Nephron (organoid): ENCODE data around the gene ADARB2.
"Not testable (repeated sequence)": the region's sequence is repeated elsewhere in the genome, so short reads cannot be mapped to it uniquely, and the experiment has no call there.

Experiments
- H3K27ac Mint-ChIP-seq, 3 experiments: 2 replicates each; pipeline ENCODE4 v1.8.0; 2020; ENCODE audit warnings: mixed read lengths in 3 of 3, mild to moderate bottlenecking in 2 of 3, moderate library complexity in 1 of 3
- H3K27me3 Mint-ChIP-seq: 2 replicates; pipeline ENCODE4 v1.8.0; 2021; ENCODE audit warnings: low read depth, mild to moderate bottlenecking, moderate library complexity, mixed read lengths
- H3K36me3 Mint-ChIP-seq: 2 replicates; pipeline ENCODE4 v1.8.0; 2020; ENCODE audit warnings: low read depth, mixed read lengths
- H3K4me1 Mint-ChIP-seq: 2 replicates; pipeline ENCODE4 v1.8.0; 2020; ENCODE audit warnings: mixed read lengths
- H3K4me3 Mint-ChIP-seq, 3 experiments: 2 replicates each; pipeline ENCODE4 v1.8.0; 2020; ENCODE audit warnings: mild to moderate bottlenecking in 3 of 3, mixed read lengths in 3 of 3, moderate library complexity in 2 of 3
- H3K9me3 Mint-ChIP-seq: 2 replicates; pipeline ENCODE4 v1.8.0; 2020; ENCODE audit warnings: mixed read lengths
- TF ChIP-seq, protein P1 (sequence below), 3 experiments: fragments of 200-600 bp; sonication (generic); IDR thresholded peaks; one replicate each; pipeline ENCODE4 v1.5.0; 2021; ENCODE audit warnings: antibody characterized with exemption in 3 of 3; ENCODE audit not compliant: unreplicated experiment in 3 of 3

The ADARB2 gene

DNA sequence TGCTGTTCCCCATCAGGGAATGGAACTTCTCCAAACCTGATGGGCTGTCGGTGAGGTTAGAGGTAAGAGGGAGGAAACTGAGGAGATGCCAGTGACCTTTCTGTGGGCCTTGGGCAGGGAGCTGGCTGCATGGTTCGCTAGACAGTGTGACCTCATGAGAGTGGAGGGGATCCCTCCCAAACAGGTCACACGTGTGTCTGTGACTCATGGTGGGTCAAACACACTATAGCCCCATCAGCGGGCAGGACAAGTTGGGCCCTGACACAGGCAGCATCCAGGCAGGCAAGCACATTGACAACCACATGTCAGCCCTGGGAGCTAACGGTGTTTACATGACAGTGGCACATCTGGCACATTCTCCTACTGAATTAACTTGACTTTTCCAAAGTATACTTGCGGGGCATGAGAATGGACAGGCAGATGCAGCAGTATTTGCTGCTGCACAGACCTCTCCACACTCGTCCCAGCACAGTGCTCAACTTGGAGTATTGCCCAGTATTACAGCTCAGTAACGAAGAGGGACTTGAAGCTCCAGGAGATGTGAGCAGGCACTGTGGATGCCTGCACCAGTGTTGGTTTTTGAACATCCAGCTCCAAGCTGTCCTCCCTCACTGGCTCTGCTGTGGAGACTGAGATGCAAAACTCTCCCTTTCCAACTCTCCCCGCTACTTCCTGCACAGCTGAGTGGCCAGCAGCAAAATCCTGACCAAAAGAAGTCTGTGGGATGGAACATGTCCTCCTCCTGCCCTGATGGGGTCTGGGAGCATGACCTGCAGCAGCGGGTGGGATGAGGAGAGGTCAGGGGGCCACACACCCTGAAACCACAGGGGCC, 481.5 kb downstream of the ADARB2 start:
- Mint-ChIP-seq H3K36me3 (no peaks in the 10 kb centered on the region), H3K27ac (no peak overlapping the region), H3K4me3 (no peak overlapping the region), H3K27me3 (peaks cover 4% of the 10 kb centered on the region), H3K9me3 (peaks cover 8% of the 10 kb centered on the region), H3K4me1 (no peaks in the 10 kb centered on the region)
- TF ChIP-seq, protein P1, sequence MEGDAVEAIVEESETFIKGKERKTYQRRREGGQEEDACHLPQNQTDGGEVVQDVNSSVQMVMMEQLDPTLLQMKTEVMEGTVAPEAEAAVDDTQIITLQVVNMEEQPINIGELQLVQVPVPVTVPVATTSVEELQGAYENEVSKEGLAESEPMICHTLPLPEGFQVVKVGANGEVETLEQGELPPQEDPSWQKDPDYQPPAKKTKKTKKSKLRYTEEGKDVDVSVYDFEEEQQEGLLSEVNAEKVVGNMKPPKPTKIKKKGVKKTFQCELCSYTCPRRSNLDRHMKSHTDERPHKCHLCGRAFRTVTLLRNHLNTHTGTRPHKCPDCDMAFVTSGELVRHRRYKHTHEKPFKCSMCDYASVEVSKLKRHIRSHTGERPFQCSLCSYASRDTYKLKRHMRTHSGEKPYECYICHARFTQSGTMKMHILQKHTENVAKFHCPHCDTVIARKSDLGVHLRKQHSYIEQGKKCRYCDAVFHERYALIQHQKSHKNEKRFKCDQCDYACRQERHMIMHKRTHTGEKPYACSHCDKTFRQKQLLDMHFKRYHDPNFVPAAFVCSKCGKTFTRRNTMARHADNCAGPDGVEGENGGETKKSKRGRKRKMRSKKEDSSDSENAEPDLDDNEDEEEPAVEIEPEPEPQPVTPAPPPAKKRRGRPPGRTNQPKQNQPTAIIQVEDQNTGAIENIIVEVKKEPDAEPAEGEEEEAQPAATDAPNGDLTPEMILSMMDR (IDR thresholded peaks at IDR 0.05; ENCODE audit: unreplicated experiment in 3 of 3): no peak

DNA sequence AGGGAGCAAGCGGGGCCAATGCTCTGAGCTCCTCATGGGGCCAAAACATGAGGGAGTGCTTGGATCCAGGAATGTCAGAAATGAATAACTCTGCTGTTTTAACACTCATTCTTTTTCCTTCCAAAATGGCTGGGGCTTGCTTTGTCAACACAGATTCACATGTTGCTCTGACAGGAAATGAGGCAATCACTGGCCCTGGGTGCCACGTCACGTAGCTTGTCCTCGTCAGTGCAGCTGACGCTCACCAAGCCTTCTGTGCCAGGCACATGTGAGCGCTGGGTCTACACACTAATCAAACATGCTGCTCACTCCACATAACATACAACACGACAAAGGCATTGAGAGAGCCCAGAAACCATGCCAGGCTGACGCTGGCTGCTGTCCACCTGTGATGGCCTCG, 482.2 kb downstream of the ADARB2 start:
- peaks cover 4% of the 10 kb centered on the region for H3K27me3 Mint-ChIP-seq
- H3K36me3 Mint-ChIP-seq: no peaks in the 10 kb centered on the region
- H3K4me3 Mint-ChIP-seq: no peak overlapping the region
- TF ChIP-seq, protein P1 (IDR thresholded peaks at IDR 0.05; ENCODE audit: unreplicated experiment in 3 of 3): no peak
- no peaks in the 10 kb centered on the region for H3K4me1 Mint-ChIP-seq
- peaks cover 8% of the 10 kb centered on the region for H3K9me3 Mint-ChIP-seq
- H3K27ac Mint-ChIP-seq: no peak overlapping the region

DNA sequence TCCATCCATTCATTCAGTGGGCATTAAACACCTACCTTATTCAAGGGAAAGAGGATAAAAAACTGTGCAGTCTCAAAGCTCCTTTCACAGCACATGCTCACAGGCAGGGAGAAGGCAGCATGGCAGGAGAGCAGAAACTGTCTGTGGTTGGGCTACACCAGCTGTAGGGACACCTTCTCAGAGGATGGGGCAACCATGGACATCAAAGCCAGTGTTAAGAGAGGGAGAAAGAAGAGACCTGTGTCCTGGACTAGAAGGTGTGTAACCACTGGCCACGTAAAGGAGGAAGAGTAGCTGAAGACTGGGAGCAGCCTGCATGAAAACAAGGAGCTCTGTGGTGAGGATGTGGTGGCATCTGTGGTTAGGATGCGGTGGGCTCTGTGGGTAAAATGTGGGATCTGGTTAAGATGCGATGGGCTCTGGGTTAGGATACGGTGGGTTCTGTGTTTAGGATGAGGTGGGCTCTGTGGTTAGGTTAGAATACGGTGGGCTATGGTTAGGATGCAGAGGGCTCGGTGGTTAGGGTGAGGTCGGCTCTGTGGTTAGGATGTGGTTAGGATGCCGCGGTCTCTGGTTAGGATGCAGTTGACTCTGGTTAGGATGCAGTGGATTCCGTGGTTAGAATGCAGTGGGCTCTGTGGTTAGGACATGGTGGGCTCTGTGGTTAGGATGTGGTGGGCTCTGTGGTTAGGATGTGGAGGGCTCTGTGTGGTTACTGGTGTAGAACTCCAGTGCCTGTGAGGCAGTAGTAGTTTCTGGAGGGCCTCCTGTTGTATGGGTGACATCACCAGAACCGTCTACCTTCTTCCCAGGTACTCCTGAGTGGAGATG, 483.6 kb downstream of the ADARB2 start:
- TF ChIP-seq, protein P1 (IDR thresholded peaks at IDR 0.05; ENCODE audit: unreplicated experiment in 3 of 3): no peak
- Mint-ChIP-seq H3K27ac (no peak overlapping the region), H3K36me3 (no peaks in the 10 kb centered on the region), H3K4me3 (no peak overlapping the region), H3K4me1 (no peaks in the 10 kb centered on the region), H3K27me3 (peaks cover 4% of the 10 kb centered on the region), H3K9me3 (peaks cover 4% of the 10 kb centered on the region)

DNA sequence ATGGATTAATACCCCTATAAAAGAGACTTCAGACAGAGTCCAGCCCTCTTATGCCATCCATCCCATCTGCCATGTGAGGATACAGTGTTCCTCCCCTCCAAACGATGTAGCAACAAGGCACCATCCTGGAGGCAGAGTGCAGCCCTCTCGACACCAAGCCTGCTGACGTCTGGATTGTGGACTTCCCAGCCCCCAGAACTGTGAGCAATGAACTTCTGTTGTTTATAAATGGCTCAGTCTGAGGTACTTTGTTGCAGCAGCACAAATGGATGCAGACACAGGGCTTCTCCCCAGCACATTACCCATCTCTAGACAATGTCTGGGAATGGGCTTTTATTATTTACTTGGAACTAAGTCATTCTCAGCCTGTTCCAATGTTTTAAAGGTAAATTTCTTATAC, 485.6 kb downstream of the ADARB2 start:
- H3K9me3 Mint-ChIP-seq: no peaks in the 10 kb centered on the region
- no peaks in the 10 kb centered on the region for H3K4me1 Mint-ChIP-seq
- TF ChIP-seq, protein P1 (IDR thresholded peaks at IDR 0.05; ENCODE audit: unreplicated experiment in 3 of 3): no peak
- H3K4me3 Mint-ChIP-seq: no peak overlapping the region
- H3K27me3 Mint-ChIP-seq: peaks cover 9% of the 10 kb centered on the region
- no peaks in the 10 kb centered on the region for H3K36me3 Mint-ChIP-seq
- no peak overlapping the region for H3K27ac Mint-ChIP-seq

DNA sequence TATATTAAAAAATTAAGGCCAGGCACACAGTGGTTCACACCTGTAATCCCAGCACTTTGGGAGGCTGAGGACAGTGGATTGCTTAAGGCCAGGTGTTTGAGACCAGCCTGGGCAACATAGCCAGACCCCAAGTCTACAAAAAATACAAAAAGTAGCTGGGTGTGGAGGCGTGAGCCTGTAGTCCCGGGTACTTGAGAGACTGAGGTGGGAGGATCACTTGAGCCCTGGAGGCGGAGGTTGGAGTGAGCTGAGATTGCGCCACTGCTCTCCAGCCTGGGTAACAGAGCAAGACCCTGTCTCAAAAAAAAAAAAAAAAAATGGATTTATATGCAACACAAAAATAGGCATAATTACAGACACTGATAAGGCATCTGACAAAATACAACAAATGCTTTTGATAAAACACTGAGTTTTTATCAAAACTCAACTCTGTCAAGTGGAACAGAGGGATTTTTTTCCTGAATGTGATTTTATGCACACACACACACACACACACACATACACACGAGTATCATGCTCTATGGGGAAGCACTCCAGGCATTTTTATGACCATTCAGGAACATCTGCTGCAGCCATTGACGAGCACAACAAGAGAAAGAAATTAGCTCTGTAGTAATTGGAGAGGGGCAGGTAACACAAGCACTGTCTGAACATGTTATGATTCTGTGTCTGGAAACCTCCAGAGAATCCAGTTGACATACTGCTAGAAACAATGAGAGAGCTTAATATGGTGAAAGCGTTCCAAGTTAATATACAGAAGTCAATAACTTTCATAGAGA, 488.0 kb downstream of the ADARB2 start:
- Mint-ChIP-seq H3K9me3 (peaks cover 7% of the 10 kb centered on the region), H3K27ac (no peak overlapping the region), H3K27me3 (peaks cover 9% of the 10 kb centered on the region), H3K4me3 (no peak overlapping the region), H3K4me1 (no peaks in the 10 kb centered on the region), H3K36me3 (no peaks in the 10 kb centered on the region)
- TF ChIP-seq, protein P1 (IDR thresholded peaks at IDR 0.05; ENCODE audit: unreplicated experiment in 3 of 3): no peak

DNA sequence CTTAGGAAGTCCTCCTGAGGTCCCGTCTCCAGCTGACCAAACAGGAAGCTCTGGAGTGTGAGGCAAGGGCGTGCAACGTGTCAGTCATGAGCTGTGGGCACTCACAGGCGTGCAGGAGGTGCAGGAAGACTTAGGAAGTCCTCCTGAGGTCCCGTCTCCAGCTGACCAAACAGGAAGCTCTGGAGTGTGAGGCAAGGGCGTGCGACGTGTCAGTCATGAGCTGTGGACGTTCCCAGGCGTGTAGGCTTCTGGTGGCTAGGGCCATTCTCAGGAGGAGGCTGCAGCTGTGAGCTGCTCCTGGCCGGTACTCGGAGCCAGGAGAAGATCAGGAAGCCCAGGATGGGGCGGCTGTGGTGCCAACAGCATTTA, 489.1 kb downstream of the ADARB2 start:
- H3K27me3 Mint-ChIP-seq: peaks cover 12% of the 10 kb centered on the region
- not testable (repeated sequence) for H3K4me3 Mint-ChIP-seq, H3K36me3 Mint-ChIP-seq, H3K4me1 Mint-ChIP-seq, H3K27ac Mint-ChIP-seq, H3K9me3 Mint-ChIP-seq
